IPS DF 4.7 (cell line): ENCODE data around the gene CNKSR1.
"Not testable (repeated sequence)": the region's sequence is repeated elsewhere in the genome, so short reads cannot be mapped to it uniquely, and the experiment has no call there.

Experiments used
- DNase-seq: peaks from one replicate; pipeline ENCODE4 v3.0.0-alpha.2; 2013; ENCODE audit warnings: low spot score; ENCODE audit errors: extremely low read depth

The CNKSR1 gene

DNA sequence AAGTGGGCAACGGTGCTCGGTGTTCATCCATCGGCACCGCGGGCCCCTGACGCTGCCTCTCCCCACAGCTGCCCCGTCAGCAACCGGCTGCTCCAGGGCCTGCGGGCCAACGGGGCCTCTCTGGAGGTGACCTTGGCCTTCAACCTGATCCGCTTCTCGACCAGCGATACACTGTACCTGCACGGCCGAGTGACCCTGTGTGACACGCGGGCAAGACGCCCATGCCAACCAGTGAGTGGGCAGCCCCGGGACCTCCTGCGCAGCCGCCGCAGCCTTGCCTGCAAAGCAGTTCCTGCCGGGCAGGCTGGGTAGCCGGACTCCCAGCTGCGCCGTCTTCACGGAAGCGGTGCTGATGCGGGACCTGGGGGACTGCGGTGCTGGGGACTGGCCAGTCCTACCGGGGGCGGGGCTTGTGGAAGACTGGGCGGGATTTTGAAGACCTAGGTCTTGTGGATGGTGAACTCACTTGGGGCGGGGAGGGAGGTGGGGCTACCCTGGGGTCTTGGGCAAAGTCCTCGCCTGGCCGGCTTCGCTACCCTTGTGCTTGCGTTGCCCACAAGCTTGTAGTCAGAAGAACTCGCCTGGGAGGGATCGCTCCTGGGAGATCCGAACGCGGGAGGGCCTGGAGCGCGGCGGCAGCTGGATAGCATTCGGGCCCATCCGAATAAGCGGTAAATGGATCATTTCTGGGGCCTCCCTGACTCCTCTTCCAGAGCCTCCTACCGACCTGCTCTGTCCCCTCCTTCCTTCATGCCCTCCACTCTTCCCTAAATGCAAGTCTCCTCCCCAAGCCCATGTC is 47.9 kb downstream of the CNKSR1 start:
- DNase-seq = no peak

DNA sequence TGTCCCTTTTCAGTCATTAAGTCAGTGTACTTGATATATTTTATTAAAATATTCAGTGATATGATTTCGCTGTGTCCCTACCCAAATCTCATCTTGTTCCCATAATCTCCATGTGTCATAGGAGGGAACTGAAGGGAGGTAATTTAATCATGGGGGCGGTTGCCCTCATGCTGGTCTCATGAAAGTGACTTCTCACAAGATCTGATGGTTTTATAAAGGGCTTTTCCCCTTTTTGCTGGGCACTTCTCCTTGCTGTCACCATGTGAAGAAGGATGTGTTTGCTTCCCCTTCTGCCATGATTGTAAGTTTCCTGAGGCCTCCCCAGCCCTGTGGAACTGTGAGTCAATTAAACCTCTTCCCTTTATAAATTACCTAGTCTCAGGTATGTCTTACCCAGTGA is 53.4 kb downstream of the CNKSR1 start:
- DNase-seq = not testable (repeated sequence)

DNA sequence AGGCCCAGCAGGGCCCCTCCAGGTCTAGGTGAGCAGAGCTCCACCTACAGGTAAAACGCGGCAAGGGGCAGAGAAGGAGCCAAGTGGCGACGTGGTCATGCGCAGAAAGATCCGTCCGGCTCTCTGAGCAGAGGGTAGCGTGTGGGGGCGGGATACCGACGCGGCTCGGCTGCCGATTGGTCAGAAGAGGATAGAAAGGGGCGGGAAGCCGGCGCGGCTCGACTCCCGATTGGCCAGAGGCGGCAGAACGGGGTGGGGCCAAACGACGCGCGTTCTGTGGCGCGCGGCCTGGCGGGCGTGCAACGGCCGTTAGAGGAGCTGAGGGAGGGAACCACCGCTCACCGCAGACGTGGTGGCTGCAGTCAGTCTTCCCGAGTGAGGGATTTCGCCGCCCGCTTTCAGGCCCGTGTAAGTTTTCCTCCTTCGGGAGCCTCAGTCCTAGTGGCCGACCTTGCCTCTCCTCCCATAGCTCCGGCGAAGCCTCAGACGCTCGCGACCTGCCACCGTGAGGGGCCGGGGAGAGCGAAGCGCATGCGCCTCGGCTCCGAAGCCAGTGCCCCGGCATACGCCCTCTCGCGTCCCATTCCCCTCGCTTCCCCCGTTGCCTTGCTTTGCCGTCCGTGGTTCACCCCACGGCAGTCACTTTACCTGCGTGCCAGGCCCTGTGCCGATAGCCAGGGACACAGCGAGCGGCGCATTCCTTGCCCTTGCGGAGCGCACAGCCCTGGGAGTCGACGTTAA is 56.8 kb downstream of the CNKSR1 start, which contains the start of gene CEP85:
Gene CEP85 (plus strand): TSS at position 298 of the 741 bp plus-strand sequence. CDS start 5,584 bp downstream, outside the sequence.
- DNase-seq = peak; percentile 95

DNA sequence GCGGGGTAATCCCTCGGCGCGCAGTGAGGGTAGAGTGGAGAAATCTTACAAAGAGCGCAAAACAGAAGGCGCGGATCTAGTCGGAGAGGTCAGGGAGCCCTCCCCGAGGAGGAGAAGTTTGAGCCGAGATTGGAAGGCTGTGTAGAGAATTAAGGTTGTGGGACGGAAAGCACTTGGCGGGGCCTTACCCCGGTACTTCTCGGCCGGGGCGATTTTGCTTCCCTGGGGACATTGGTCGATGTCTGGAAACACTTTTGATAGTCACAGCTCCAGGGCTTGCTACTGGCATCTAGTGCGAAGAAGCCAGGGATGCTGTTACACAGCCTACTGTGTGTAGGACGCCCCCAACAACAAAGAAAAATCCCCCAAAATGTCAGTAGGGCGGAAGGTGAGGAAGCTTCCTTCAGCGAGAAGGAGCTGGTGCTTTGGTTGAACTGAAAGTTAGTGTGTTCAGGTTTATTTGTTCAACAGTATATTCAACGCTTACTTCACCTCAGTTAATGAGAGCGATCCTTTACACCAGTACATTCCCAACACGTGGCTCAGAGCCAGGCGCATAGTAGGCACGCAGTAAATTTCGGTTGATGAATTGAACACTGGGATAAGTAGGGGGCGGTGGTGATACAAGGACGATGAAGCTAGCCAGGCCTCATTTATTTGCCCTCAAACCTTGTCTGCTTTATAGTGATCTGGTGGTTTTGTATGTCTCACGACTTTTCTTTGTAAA is 57.5 kb downstream of the CNKSR1 start:
- no peak for DNase-seq

DNA sequence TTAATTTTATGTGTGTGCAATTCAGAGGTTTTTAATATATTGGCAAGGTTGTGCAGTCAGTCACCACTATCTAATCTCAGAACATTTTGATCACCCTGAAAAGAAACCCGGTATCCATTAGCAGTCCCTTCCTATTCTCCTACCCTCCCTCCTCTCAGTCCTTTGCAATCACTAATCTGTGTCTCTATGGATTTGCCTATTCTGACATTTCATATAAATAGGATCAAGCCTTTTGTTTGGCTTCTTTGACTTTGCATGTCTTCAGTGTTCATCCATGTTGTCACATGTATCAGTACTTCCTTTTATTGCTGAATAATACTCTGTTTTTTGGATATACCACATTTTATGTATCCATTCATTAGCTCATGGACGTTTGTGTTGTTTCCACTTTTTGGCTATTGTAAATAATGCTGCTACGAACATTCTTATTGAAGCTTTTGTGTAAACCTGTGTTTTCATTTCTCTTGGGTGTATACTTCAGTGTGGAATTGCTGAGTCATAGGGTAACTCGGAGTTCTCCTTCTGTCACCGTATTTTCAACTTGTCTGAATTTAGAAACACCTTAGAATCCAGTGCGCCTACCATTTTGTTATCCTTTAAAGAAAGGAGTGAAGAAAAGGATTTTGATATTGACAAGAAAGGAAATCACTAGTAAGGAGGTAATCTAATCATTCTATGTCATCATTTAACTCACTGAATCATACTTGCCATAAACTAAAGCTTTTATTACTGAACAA is 60.1 kb downstream of the CNKSR1 start:
- no peak for DNase-seq
